Measurements from ENCODE around the gene PCDHB8.
"Not testable (repeated sequence)": the region's sequence is repeated elsewhere in the genome, so short reads cannot be mapped to it uniquely, and the experiment has no call there.

GRCh38 chr5:141201646-141202045, 24.1 kb downstream of the PCDHB8 start:
- TF ChIP-seq CTCF, EP300, POLR2A, POLR2AphosphoS5 (IDR thresholded peaks at IDR 0.05): not testable (repeated sequence)

All from stomach (tissue), 4 donors.